GM18520 (cell line): ENCODE measurements around the gene DDX25.

Experiments
- ATAC-seq: cut with Tn5 transposase; IDR thresholded peaks from one replicate; pipeline ENCODE4 v1.9.1; 2021; ENCODE audit not compliant: unreplicated experiment

DDX25 gene

GRCh38 chr11:125948278-125949051 is 44.2 kb downstream of the DDX25 start:
- ATAC-seq, result no peak

GRCh38 chr11:125949271-125950177 is 45.2 kb downstream of the DDX25 start:
- ATAC-seq, result no peak

DNA sequence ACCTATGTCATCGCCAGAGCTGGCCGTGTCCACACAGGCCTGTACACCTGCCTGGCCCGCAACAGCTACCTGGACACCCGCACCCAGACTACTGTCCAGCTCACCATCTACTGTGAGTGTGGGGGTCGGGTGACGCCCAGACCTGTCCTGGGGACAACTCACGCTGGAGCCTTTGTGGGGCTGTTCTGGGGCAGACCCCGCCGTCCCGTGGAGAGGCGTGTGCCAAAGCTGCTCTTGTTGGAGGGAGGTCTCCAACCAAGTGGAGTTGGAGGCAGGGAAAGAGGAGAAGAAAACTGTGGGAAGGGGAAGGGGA is 45.8 kb downstream of the DDX25 start:
- ATAC-seq, result no peak

DNA sequence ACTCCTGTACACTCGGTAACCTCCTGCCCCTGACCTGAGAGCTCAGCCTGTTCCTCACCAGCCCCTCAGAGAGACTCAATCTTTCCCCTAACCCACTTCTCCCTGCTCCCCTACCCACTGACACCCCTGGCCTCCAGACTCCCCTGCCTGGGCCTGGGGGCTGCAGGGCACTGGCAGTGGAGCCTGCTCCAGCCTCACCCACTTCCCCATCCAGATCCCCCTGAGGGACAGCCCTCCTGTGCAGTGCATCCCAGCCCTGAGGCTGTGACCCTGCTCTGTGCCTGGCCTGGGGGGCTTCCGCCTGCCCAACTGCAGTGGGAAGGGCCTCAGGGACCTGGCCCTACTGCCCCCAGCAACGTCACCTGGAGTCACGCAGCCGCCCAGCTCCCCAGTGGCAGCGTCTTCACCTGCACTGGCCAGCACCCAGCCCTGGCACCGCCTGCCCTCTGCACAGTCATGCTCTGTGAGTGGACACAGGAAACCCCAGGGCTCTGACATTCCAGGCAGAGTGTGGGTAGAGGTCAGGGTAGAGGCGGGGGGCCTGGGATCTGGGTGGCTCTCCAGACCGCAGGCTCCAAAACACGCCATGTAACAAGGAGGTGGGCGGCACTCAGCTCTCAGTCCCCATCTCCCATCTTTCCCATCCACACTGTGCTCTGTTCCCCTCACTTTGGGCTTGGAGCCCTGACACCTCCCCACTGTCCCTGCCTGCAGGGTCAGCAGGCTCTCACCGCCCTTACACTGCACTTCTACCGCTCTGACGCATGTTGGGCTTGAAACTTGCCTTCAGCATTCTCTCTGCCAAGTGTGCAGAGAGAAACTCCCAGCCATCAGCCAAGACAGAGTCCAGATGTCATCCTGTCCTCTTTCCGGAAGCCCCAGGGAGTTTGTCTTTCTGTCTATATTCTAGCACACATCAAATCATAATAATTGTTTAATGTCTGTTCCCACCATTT is 46.7 kb downstream of the DDX25 start:
- no peak for ATAC-seq

DNA sequence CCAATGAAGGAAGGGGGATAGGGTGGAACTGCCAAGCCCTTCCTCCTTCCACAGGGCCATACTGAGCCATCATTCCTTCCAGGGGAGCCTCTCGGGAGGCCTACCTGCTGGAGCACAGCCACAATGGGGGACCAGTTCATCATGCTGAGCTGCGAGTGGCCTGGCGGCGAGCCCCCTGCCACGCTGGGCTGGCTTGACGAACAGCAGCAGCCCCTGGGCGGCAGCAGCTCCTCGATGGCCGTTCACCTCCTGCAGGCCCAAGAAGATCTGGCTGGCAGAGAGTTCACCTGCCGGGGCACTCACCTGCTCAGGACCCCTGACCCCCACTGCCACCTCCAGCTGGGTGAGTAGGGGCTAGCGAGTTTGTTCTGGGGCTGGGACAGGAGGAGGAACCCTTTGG is 47.4 kb downstream of the DDX25 start:
- no peak for ATAC-seq

DNA sequence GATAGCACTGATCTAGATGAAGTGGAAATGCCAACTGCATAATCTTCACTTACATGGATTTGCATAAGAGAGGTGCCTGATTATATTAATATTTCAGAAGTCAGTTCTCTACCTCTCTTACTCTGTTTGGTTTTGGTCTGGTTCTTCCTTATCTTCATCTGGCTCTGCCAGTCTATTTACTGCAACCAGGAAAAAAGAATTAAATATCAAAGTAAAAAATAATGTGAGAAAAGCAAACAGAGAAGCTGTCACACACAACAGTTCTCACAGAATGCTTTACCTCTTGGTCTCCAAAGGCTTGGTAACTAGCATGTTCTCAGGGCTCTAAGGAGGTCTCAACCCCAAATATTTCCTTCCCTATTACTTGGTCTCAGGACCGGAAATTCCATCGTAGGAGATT is 48.3 kb downstream of the DDX25 start:
- no peak for ATAC-seq

GRCh38 chr11:125952973-125953372 is 48.7 kb downstream of the DDX25 start:
- no peak for ATAC-seq

DNA sequence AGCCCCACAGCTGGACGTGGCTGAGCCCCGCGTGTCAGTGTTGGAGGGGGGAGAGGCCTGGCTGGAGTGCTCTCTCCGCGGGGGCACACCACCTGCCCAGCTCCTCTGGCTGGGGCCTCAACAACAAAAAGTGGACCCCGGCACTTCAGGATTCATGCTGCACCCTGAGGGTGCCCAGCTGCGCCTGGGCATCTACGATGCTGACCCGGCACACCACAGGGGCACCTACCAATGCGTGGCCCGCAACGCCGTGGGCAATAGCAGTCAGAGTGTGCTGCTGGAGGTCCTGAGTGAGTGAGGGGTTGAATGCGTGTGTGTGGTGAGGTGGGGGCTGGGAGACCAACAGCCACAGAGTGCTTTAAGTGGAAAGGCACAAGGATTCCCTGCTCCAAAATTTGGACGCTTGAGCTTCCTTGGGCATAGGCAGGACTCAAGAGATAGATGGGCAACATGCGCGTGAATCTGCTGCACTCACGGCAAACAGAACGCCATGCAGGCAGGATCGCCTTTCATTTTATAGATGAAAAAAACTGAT is 49.2 kb downstream of the DDX25 start:
- no peak for ATAC-seq

- ATAC-seq, result no peak
These were observed 50.0 kb downstream of the DDX25 start for GRCh38 chr11:125954123-125954944.

DNA sequence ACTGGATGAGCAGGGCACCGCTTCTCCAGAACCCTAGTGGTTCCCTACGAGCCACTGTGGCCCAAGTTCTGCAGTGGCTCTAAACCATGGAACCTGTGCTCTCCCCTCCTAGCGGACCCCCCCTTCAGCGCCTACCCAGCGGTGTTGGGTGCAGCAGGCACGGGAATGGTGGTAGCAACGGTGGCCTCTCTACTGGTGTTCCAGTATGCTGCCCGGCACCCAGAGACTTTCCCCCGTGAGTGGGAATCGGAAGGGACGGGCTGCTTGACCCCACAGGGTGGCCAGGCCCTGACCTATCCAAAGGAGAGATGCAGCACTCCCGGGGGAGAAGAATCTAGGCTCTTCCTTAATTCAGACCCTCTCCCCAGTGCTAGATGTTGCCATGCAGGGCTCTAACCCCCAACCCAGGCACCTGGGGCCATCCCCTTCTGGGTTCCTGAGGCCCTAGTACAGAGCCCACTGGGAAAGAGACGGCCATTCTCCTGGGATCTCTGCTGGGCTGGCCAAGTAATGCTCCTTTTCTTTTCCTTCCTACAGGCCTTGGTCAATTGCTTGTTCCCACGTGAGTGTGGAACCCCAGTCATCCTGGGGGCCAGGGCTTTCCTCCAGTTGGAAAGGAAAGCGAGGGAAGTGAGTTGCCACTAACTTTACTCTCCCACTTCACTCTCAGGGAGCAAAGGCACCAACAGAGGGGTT is 50.8 kb downstream of the DDX25 start:
- ATAC-seq, result no peak

GRCh38 chr11:125955856-125956255 is 51.5 kb downstream of the DDX25 start:
- ATAC-seq, result no peak

- ATAC-seq, result no peak
These were observed 52.3 kb downstream of the DDX25 start for GRCh38 chr11:125956391-125957134.

GRCh38 chr11:125957618-125958332 is 53.5 kb downstream of the DDX25 start:
- ATAC-seq, result no peak

- ATAC-seq, result no peak
These were observed 54.6 kb downstream of the DDX25 start for GRCh38 chr11:125958872-125959400.

DNA sequence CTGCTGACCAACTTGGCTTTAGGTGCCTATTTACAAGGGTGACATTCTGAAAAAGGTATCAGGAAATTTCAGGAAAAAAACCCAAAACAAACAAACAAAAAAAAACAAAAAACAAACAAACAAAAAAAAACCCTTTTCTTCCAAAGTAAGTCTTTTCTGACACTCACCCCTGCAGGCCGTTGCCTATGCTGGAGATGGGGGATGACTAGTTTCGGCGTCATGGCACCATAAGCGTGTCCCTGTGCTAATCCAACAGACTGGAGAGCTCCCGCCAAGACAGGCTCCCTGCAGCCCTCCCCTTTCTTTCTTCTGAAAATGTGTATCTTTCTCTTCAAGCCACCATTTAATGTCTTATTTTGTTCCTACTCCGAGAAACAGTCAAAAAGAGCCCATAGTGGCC is 55.2 kb downstream of the DDX25 start:
- ATAC-seq, result no peak

DNA sequence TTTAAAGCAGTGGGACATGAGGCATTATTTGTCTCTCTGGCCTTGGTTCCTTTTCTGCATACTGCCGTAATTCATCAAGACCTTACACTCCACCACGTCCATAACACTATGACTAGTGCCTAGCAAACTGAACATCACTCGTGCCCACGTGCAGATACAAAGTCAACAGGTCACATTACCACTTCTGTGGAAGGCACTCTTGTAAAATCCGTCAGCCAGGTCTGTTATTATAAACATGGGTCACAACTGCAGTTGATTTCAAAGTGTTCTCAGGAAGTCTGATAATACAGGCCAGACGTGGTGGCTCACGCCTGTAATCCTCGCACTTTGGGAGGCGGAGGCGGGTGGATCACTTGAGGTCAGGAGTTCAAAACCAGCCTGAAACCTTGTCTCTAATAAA is 55.6 kb downstream of the DDX25 start:
- no peak for ATAC-seq

GRCh38 chr11:125960771-125961170 is 56.5 kb downstream of the DDX25 start:
- no peak for ATAC-seq

GRCh38 chr11:125967515-125967914 is 63.2 kb downstream of the DDX25 start:
- no peak for ATAC-seq
